ENCODE data around the gene SORBS2. TPM values are rescaled to one million over a fixed set of nuclear protein-coding genes. Genes with fewer than 3 reads are reported as not detected.
"Not testable (repeated sequence)": the region's sequence is repeated elsewhere in the genome, so short reads cannot be mapped to it uniquely, and the experiment has no call there.

Gene SORBS2
- total RNA-seq, 1 donor = 2.1 TPM

DNA sequence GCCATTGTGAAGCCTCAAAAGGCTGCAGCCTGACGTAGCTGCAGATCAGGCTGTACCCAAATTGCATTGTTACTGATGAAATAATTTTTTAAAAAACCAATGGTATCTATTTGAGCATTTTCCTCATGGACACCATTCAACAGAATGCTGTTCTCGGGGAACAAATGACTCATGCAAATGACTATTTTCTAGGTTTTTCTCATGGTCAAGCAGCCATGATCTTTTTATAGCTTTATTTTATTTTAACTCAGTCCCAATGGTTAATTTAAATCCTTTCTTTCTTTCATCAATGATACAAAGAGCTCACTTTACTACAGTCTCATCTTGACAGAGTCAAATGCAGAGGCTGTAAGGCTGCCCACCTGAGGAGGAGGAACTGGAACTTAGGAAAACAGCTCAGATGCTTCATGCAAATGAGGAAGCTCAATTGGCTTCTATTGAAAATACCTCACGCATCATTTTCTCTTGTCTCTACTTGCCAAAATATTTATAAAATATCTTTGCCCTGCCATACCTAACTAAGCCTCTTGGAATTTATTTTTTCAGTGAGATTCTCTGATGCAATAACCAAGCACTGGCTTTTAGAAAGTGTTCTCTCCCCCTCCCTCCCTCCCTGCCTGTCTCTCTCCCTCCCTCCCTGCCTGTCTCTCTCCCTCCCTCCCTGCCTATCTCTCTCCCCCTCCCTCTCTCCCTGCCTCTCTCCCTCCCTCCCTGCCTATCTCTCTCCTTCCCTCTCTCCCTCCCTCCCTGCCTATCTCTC, 81.0 kb downstream of the SORBS2 start:
- Histone ChIP-seq H3K4me1 (ENCODE audit: insufficient read depth, low read length) (peaks cover 32% of the 10 kb centered on the region), H3K4me3 (ENCODE audit: low read length) (no peak overlapping the region), H3K9me3 (ENCODE audit: low read depth, low read length) (no peaks in the 10 kb centered on the region), H3K27me3 (ENCODE audit: insufficient read depth, low read length) (no peaks in the 10 kb centered on the region)

GRCh38 chr4:185730387-185730786, 81.6 kb downstream of the SORBS2 start:
- Histone ChIP-seq H3K27me3 (ENCODE audit: insufficient read depth, low read length) (no peaks in the 10 kb centered on the region), H3K4me1 (ENCODE audit: insufficient read depth, low read length) (peaks cover 28% of the 10 kb centered on the region), H3K9me3 (ENCODE audit: low read depth, low read length) (no peaks in the 10 kb centered on the region), H3K4me3 (ENCODE audit: low read length) (no peak overlapping the region)

DNA sequence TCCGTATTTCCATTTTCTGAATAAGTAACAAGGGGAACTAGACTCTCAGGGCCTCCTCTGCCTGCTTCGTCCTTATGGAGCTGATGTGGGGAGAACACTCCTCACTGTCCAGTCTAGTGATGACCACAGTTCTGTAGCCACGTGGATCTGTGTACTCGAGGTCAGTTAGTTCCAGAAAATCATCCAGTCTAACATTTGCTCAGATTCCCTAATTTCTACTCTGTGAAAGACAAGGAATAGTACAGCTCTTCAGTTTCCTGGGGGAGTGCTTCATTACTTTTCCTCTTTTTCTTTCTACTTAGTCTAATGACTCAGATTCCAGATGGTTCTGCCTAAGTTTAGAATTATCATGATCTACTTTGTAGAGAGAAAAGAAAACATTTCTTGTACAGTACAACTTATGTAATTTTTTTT, 82.6 kb downstream of the SORBS2 start:
- Histone ChIP-seq H3K27me3 (ENCODE audit: insufficient read depth, low read length) (no peaks in the 10 kb centered on the region), H3K4me1 (ENCODE audit: insufficient read depth, low read length) (peaks cover 18% of the 10 kb centered on the region), H3K9me3 (ENCODE audit: low read depth, low read length) (no peaks in the 10 kb centered on the region), H3K4me3 (ENCODE audit: low read length) (no peak overlapping the region)

DNA sequence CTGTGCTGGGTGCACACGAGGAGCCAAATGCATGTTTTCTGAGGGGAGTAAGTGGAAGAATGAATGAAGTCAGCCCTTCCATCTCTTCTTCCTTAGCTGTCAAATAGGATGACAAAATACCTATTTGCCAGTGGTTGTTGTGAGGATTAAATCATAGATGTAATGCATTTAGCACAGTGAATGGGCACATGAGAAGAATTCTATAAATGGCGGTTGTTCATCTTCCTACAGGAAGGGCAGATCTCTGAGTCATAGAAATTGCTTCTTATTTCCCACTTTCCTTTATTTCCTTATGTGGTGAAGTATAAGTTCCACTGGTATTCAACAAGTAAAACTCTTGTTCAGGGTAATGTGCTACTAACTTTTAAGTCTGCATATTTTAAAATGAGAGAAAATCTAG, 83.1 kb downstream of the SORBS2 start:
- H3K9me3 ChIP-seq (ENCODE audit: low read depth, low read length) = no peaks in the 10 kb centered on the region
- no peaks in the 10 kb centered on the region for H3K27me3 ChIP-seq (ENCODE audit: insufficient read depth, low read length)
- H3K4me3 ChIP-seq (ENCODE audit: low read length) = no peak overlapping the region
- H3K4me1 ChIP-seq (ENCODE audit: insufficient read depth, low read length) = peaks cover 15% of the 10 kb centered on the region

GRCh38 chr4:185726931-185727330, 85.1 kb downstream of the SORBS2 start:
- peaks cover 6% of the 10 kb centered on the region for H3K4me1 ChIP-seq (ENCODE audit: insufficient read depth, low read length)
- no peaks in the 10 kb centered on the region for H3K27me3 ChIP-seq (ENCODE audit: insufficient read depth, low read length)
- H3K9me3 ChIP-seq (ENCODE audit: low read depth, low read length) = no peaks in the 10 kb centered on the region
- H3K4me3 ChIP-seq (ENCODE audit: low read length) = no peak overlapping the region

- Histone ChIP-seq H3K9me3 (ENCODE audit: low read depth, low read length) (no peaks in the 10 kb centered on the region), H3K4me1 (ENCODE audit: insufficient read depth, low read length) (no peaks in the 10 kb centered on the region), H3K4me3 (ENCODE audit: low read length) (no peak overlapping the region)
These were observed 88.2 kb downstream of the SORBS2 start for GRCh38 chr4:185723631-185724260.

DNA sequence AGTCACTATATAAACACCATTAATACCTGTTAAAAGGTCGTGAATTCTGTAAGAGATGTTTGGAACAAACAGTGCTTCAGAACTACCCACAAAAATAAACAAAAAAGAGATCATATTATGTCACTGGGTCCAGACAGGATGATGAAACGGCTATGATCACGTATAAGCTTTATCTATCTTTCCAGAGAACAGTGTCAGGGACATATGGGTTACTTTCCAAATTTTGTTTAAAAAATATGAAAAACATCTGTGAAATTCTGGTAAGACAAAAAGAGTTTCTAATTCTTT, 90.0 kb downstream of the SORBS2 start:
- Histone ChIP-seq H3K4me3 (ENCODE audit: low read length) (no peak overlapping the region), H3K4me1 (ENCODE audit: insufficient read depth, low read length) (no peaks in the 10 kb centered on the region), H3K9me3 (ENCODE audit: low read depth, low read length) (no peaks in the 10 kb centered on the region), H3K27me3 (ENCODE audit: insufficient read depth, low read length) (no peaks in the 10 kb centered on the region)

More at GRCh38 chr4:185723631-185724260, 88.2 kb downstream of the SORBS2 start:
- no peaks in the 10 kb centered on the region for H3K27me3 ChIP-seq (ENCODE audit: insufficient read depth, low read length)

GRCh38 chr4:185721190-185722028, 90.6 kb downstream of the SORBS2 start:
- Histone ChIP-seq H3K4me1 (ENCODE audit: insufficient read depth, low read length) (no peaks in the 10 kb centered on the region), H3K27me3 (ENCODE audit: insufficient read depth, low read length) (no peaks in the 10 kb centered on the region), H3K9me3 (ENCODE audit: low read depth, low read length) (no peaks in the 10 kb centered on the region), H3K4me3 (ENCODE audit: low read length) (no peak overlapping the region)

DNA sequence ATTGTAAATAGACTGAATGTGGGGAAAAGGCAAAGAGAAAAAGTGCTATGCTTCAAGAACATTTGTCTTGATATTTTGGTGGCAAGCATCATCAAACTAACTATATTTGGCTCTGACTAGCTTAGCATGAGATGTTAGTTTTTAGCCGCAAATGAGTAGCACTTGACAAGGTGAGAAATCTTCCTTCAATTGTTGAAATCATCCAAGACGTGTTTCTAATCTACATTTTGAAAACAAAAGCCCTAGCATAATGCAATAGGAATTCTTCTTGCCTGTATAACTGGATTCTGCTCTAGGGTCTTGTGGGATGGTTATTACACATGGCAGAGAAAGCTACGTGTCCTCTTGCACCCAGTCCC, 92.5 kb downstream of the SORBS2 start:
- Histone ChIP-seq H3K4me3 (ENCODE audit: low read length) (no peak overlapping the region), H3K4me1 (ENCODE audit: insufficient read depth, low read length) (no peaks in the 10 kb centered on the region), H3K27me3 (ENCODE audit: insufficient read depth, low read length) (no peaks in the 10 kb centered on the region), H3K9me3 (ENCODE audit: low read depth, low read length) (no peaks in the 10 kb centered on the region)

- H3K4me1 ChIP-seq (ENCODE audit: insufficient read depth, low read length) = no peaks in the 10 kb centered on the region
- H3K27me3 ChIP-seq (ENCODE audit: insufficient read depth, low read length) = no peaks in the 10 kb centered on the region
- H3K4me3 ChIP-seq (ENCODE audit: low read length) = no peak overlapping the region
- no peaks in the 10 kb centered on the region for H3K9me3 ChIP-seq (ENCODE audit: low read depth, low read length)
These were observed 93.2 kb downstream of the SORBS2 start for GRCh38 chr4:185718578-185719499.

DNA sequence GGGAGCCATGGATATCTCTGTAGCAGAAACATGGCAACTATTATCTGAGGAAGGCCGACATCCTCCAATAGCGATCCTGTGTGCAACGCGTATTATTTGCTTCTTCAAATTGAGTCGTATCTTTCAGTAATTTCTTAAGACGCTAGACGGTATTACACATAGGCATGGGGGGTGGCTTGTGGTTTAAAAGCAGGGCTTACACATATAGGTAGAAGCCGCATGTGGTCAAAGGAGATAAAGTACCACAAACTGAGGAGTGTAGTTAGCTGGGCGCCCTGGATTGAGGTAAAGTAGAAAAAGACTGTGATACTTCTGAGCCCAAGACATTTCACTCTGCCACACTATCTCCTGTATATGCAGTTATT, 94.6 kb downstream of the SORBS2 start:
- Histone ChIP-seq H3K4me3 (ENCODE audit: low read length) (no peak overlapping the region), H3K4me1 (ENCODE audit: insufficient read depth, low read length) (no peaks in the 10 kb centered on the region), H3K9me3 (ENCODE audit: low read depth, low read length) (no peaks in the 10 kb centered on the region), H3K27me3 (ENCODE audit: insufficient read depth, low read length) (no peaks in the 10 kb centered on the region)

GRCh38 chr4:185716577-185717376, 95.2 kb downstream of the SORBS2 start:
- H3K9me3 ChIP-seq (ENCODE audit: low read depth, low read length) = no peaks in the 10 kb centered on the region
- H3K27me3 ChIP-seq (ENCODE audit: insufficient read depth, low read length) = no peaks in the 10 kb centered on the region
- H3K4me1 ChIP-seq (ENCODE audit: insufficient read depth, low read length) = no peaks in the 10 kb centered on the region
- H3K4me3 ChIP-seq (ENCODE audit: low read length) = no peak overlapping the region

DNA sequence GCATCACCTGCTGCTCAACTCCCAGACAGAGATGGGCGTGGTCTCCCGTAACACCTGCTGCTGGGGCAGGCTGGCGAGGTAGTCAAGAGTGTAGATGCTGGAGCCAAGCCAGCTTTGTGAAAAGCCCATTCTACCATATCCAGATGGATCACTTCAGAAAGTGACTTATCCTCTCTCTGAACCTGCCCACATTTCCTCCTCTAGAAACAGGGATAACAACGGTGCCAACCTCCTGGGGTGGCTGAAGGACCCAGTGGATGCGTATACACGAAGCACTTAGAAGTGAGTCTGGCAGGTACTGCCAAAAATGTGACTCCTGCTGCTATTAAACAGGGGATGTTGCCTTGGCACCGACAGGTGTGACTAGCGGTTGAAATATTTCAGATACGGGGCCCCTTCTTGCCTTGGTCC, 95.8 kb downstream of the SORBS2 start:
- Histone ChIP-seq H3K27me3 (ENCODE audit: insufficient read depth, low read length) (no peaks in the 10 kb centered on the region), H3K9me3 (ENCODE audit: low read depth, low read length) (no peaks in the 10 kb centered on the region), H3K4me3 (ENCODE audit: low read length) (no peak overlapping the region), H3K4me1 (ENCODE audit: insufficient read depth, low read length) (no peaks in the 10 kb centered on the region)

DNA sequence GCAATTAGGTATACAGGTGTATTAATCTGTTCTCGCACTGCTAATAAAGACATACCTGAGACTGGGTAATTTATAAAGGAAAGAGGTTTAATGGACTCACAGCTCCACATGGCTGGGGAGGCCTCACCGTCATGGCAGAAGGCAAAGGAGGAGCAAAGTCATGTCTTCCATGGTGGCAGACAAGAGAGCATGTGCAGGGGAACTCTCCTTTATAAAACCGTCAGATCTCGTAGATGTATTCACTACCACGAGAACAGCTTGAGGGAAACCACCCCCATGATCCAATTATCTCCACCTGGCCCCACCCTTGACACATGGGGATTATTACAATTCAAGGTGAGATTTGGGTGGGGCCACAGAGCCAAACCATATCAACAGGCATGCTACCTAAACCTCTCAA, 97.5 kb downstream of the SORBS2 start:
- H3K9me3 ChIP-seq (ENCODE audit: low read depth, low read length); H3K4me3 ChIP-seq (ENCODE audit: low read length); H3K27me3 ChIP-seq (ENCODE audit: insufficient read depth, low read length); H3K4me1 ChIP-seq (ENCODE audit: insufficient read depth, low read length): not testable (repeated sequence)
